GM10248 (cell line): ENCODE results near the gene DRG2.

Experiments
- CTCF ChIA-PET: fragments of 300-600 bp; sonication (Branson Sonifier 250); formaldehyde crosslinking; extraction: SDS; loops from one replicate; lab custom pipeline; 2021; ENCODE audit warnings: antibody characterized with exemption; lab: Yijun Ruan, JAX
- POLR2A ChIA-PET: fragments of 350-650 bp; sonication (Branson Sonifier 250); formaldehyde crosslinking; extraction: SDS; loops from one replicate; lab custom pipeline; 2020; ENCODE audit warnings: antibody characterized with exemption; lab: Yijun Ruan, JAX
- DNase-seq: peaks from one replicate; pipeline ENCODE4 v3.0.0; 2012; ENCODE audit errors: extremely low spot score
- CTCF ChIP-seq: IDR thresholded peaks from 2 replicates; pipeline ENCODE4 v1.5.1; 2012; ENCODE audit warnings: mild to moderate bottlenecking, low read depth; ENCODE audit errors: extremely low read depth, missing control alignments, control extremely low read depth

The DRG2 gene

GRCh38 chr17:18122990-18123753 lies 35.4 kb downstream of the DRG2 start:
- DNase-seq = no peak
- CTCF ChIA-PET = interaction anchor here (1.5 kb wide), 1 partner anchor 14 kb away, joined by 3 read pairs; the partner anchor contains the start of gene MYO15A
- no peak for TF ChIP-seq CTCF
- POLR2A ChIA-PET = no interaction called here

- TF ChIP-seq CTCF = no peak
- POLR2A ChIA-PET = no interaction called here
- no peak for DNase-seq
- CTCF ChIA-PET = interaction anchor here (1.5 kb wide), 1 partner anchor 16 kb away, joined by 3 read pairs; the partner anchor contains the start of gene MYO15A
Measured at GRCh38 chr17:18124345-18125126, 36.8 kb downstream of the DRG2 start.

- DNase-seq = no peak
- ChIA-PET CTCF (interaction anchor here (1.4 to 1.7 kb wide), 2 partner anchors 11 to 13 kb away, joined by 5 to 6 read pairs; no protein-coding TSS in a partner anchor), POLR2A (no interaction called here)
- TF ChIP-seq CTCF = no peak
Measured at GRCh38 chr17:18129041-18129502, 41.3 kb downstream of the DRG2 start.

GRCh38 chr17:18132711-18133110 lies 45.0 kb downstream of the DRG2 start:
- TF ChIP-seq CTCF = no peak
- ChIA-PET POLR2A (interaction anchor here (0.5 kb wide), 1 partner anchor 102 kb away, joined by 4 read pairs; no protein-coding TSS in a partner anchor), CTCF (interaction anchor here (2.5 kb wide), 1 partner anchor 8 kb away, joined by 9 read pairs; no protein-coding TSS in a partner anchor)
- DNase-seq = no peak

- ChIA-PET CTCF (interaction anchor here (1.0 kb wide), 1 partner anchor 151 kb away, joined by 3 read pairs; no protein-coding TSS in a partner anchor), POLR2A (no interaction called here)
- TF ChIP-seq CTCF = no peak
- DNase-seq = no peak
Measured at GRCh38 chr17:18136357-18136756, 48.6 kb downstream of the DRG2 start.

GRCh38 chr17:18138065-18138749 lies 50.5 kb downstream of the DRG2 start:
- ChIA-PET CTCF (interaction anchor here (2.0 to 5.8 kb wide), 2 partner anchors 9 to 45 kb away, joined by 4 to 51 read pairs; partner anchors contain the start of gene ALKBH5), POLR2A (no interaction called here)
- no peak for DNase-seq
- no peak for TF ChIP-seq CTCF
